UCSD-AML1 (cell line): Measurements from ENCODE around the gene METRNL.

ENCODE experiments used
- DNase-seq: peaks from one replicate; lab custom pipeline; 2025; ENCODE audit not compliant: unreplicated experiment; lab: John Stamatoyannopoulos, UW

METRNL gene

GRCh38 chr17:83103943-83104311, 24.5 kb downstream of the METRNL start:
- DNase-seq: no peak

- peak; percentile 29 for DNase-seq
Observed at GRCh38 chr17:83104577-83105505, 25.4 kb downstream of the METRNL start.

GRCh38 chr17:83105512-83105911, 26.1 kb downstream of the METRNL start:
- no peak for DNase-seq

- DNase-seq: no peak
Observed at GRCh38 chr17:83106056-83106588, 26.7 kb downstream of the METRNL start.

- no peak for DNase-seq
Observed at GRCh38 chr17:83106913-83107655, 27.7 kb downstream of the METRNL start.

- no peak for DNase-seq
Observed at GRCh38 chr17:83107656-83108048, 28.2 kb downstream of the METRNL start.

GRCh38 chr17:83108709-83109108, 29.3 kb downstream of the METRNL start:
- no peak for DNase-seq

GRCh38 chr17:83109386-83109785, 30.0 kb downstream of the METRNL start:
- DNase-seq: no peak

- DNase-seq: no peak
Observed at GRCh38 chr17:83109793-83110645, 30.6 kb downstream of the METRNL start.

GRCh38 chr17:83110735-83111134, 31.3 kb downstream of the METRNL start:
- no peak for DNase-seq

GRCh38 chr17:83111516-83112282, 32.3 kb downstream of the METRNL start:
- DNase-seq: no peak

- DNase-seq: no peak
Observed at GRCh38 chr17:83113381-83113780, 34.0 kb downstream of the METRNL start.

GRCh38 chr17:83113792-83114191, 34.4 kb downstream of the METRNL start:
- DNase-seq: no peak

GRCh38 chr17:83114706-83115105, 35.3 kb downstream of the METRNL start:
- DNase-seq: no peak

GRCh38 chr17:83115202-83115651, 35.8 kb downstream of the METRNL start:
- DNase-seq: no peak

GRCh38 chr17:83115832-83116231, 36.4 kb downstream of the METRNL start:
- no peak for DNase-seq

- no peak for DNase-seq
Observed at GRCh38 chr17:83116311-83116771, 36.9 kb downstream of the METRNL start.

GRCh38 chr17:83116783-83117555, 37.6 kb downstream of the METRNL start:
- no peak for DNase-seq

- no peak for DNase-seq
Observed at GRCh38 chr17:83117583-83117982, 38.2 kb downstream of the METRNL start.
